SK-N-SH (cell line): ENCODE data around the gene GNG10. TPM values are rescaled to one million over a fixed set of nuclear protein-coding genes. Genes with fewer than 3 reads are reported as not detected.

ENCODE experiments used
- CTCF ChIA-PET: fragments of 300-600, 350-600 bp; formaldehyde crosslinking; extraction: SDS; loops from one replicate; lab custom pipeline; 2021; lab: Yijun Ruan, JAX
- POLR2A ChIA-PET: fragments of 350-600 bp; sonication (Branson Sonifier 250); formaldehyde crosslinking; extraction: SDS; loops from one replicate; lab custom pipeline; 2020; ENCODE audit warnings: antibody characterized with exemption, inconsistent platforms; lab: Yijun Ruan, JAX
- DNase-seq: peaks from one replicate; pipeline ENCODE4 v3.0.0; 2012
- H2AFZ ChIP-seq: fragments of 200-600 bp; sonication (generic); 2 replicates; pipeline ENCODE4 v1.8.1; 2016; ENCODE audit warnings: antibody characterized with exemption, mild to moderate bottlenecking, low read depth
- H3F3A ChIP-seq: fragments of 200-600 bp; sonication (generic); replicated peaks from 2 replicates; pipeline ENCODE3; 2016; ENCODE audit warnings: antibody characterized with exemption, mild to moderate bottlenecking; ENCODE audit not compliant: insufficient read depth
- H3K27ac ChIP-seq, 2 experiments: fragments of 200-500 bp in 1 of 2; fragments of 200-600 bp in 1 of 2; sonication (Bioruptor generic) in 1 of 2; sonication (generic), shearing (Covaris generic) in 1 of 2; 2 replicates each; pipeline versions ENCODE4 v1.5.1 to v1.6.1; 2014 to 2016; ENCODE audit warnings: low read depth in 2 of 2, inconsistent platforms in 1 of 2, low read length in 1 of 2, mild to moderate bottlenecking in 1 of 2, mixed read lengths in 1 of 2
- H3K27me3 ChIP-seq: fragments of 200-600 bp; sonication (generic), shearing (Covaris generic); 2 replicates; pipeline ENCODE4 v1.6.1; 2016; ENCODE audit warnings: mixed run types; ENCODE audit not compliant: insufficient read depth
- H3K36me3 ChIP-seq, 2 experiments: fragments of 200-500 bp in 1 of 2; fragments of 200-600 bp in 1 of 2; sonication (Bioruptor generic) in 1 of 2; sonication (generic) in 1 of 2; replicated peaks in 1 of 2; 2 replicates each; pipeline versions ENCODE3 to v1.5.1; 2014 to 2016; ENCODE audit warnings: low read length in 1 of 2, mild to moderate bottlenecking in 1 of 2; ENCODE audit not compliant: insufficient read depth in 2 of 2, control insufficient read depth in 1 of 2
- H3K4me1 ChIP-seq, 2 experiments: fragments of 200-500 bp in 1 of 2; fragments of 200-600 bp in 1 of 2; sonication (Bioruptor generic) in 1 of 2; sonication (generic), shearing (Covaris generic) in 1 of 2; 2 replicates each; pipeline versions ENCODE4 v1.5.1 to v1.6.1; 2014 to 2016; ENCODE audit warnings: low read depth in 1 of 2, low read length in 1 of 2, mixed run types in 1 of 2; ENCODE audit not compliant: insufficient read depth in 2 of 2, control insufficient read depth in 1 of 2
- H3K4me2 ChIP-seq: fragments of 200-600 bp; sonication (generic), shearing (Covaris generic); 2 replicates; pipeline ENCODE4 v1.6.1; 2017; ENCODE audit warnings: mixed run types
- H3K4me3 ChIP-seq, 2 experiments: fragments of 200-500 bp in 1 of 2; fragments of 200-600 bp in 1 of 2; sonication (Bioruptor generic) in 1 of 2; sonication (generic), shearing (Covaris generic) in 1 of 2; 2 replicates each; pipeline versions ENCODE4 v1.5.1 to v1.8.1; 2014 to 2016; ENCODE audit warnings: low read depth in 2 of 2, inconsistent platforms in 1 of 2, low read length in 1 of 2, mild to moderate bottlenecking in 1 of 2, mixed read lengths in 1 of 2, moderate library complexity in 1 of 2
- H3K79me2 ChIP-seq: fragments of 200-600 bp; sonication (generic); 2 replicates; pipeline ENCODE4 v1.8.1; 2017; ENCODE audit warnings: mild to moderate bottlenecking; ENCODE audit not compliant: insufficient read depth
- H3K9ac ChIP-seq: fragments of 200-600 bp; sonication (generic); 2 replicates; pipeline ENCODE4 v1.6.1; 2017; ENCODE audit warnings: mixed run types
- H3K9me2 ChIP-seq: fragments of 200-600 bp; sonication (generic); 2 replicates; pipeline ENCODE4 v1.6.1; 2017; ENCODE audit warnings: mixed run types
- H3K9me3 ChIP-seq: fragments of 200-600 bp; sonication (generic); 2 replicates; pipeline ENCODE4 v1.6.1; 2017; ENCODE audit warnings: mixed run types, mild to moderate bottlenecking, moderate library complexity
- H4K20me1 ChIP-seq: fragments of 200-600 bp; sonication (generic); 2 replicates; pipeline ENCODE4 v1.6.1; 2017; ENCODE audit warnings: mild to moderate bottlenecking, mixed run types; ENCODE audit not compliant: insufficient read depth
- CHD2 ChIP-seq: fragments of 150-350 bp; IDR thresholded peaks from 2 replicates; pipeline ENCODE4 v1.6.1; 2018; ENCODE audit warnings: low read length; ENCODE audit not compliant: partially characterized antibody
- FOXJ3 ChIP-seq: sonication (generic); formaldehyde crosslinking; IDR thresholded peaks from 2 replicates; pipeline ENCODE4 v1.5.1; 2020; ENCODE audit warnings: mild to moderate bottlenecking, missing genetic modification reagents
- IRF3 ChIP-seq: fragments of 150-350 bp; IDR thresholded peaks from 2 replicates; pipeline ENCODE4 v1.6.1; 2016; ENCODE audit warnings: mild to moderate bottlenecking, low read depth, low read length
- JUND ChIP-seq: IDR thresholded peaks from 2 replicates; pipeline ENCODE4 v1.4.0; 2012
- MAX ChIP-seq: IDR thresholded peaks from 2 replicates; pipeline ENCODE4 v1.4.0; 2012; ENCODE audit warnings: low read depth
- MEF2A ChIP-seq: IDR thresholded peaks from 2 replicates; pipeline ENCODE4 v1.4.0; 2012; ENCODE audit warnings: low read depth, borderline replicate concordance
- MXI1 ChIP-seq: IDR thresholded peaks from 2 replicates; pipeline ENCODE4 v1.6.1; 2012; ENCODE audit warnings: mild to moderate bottlenecking, low read depth, low read length, improper control_type of control experiment
- NFIC ChIP-seq: IDR thresholded peaks from 2 replicates; pipeline ENCODE4 v1.4.0; 2012; ENCODE audit warnings: borderline replicate concordance
- RAD21 ChIP-seq: IDR thresholded peaks from 2 replicates; pipeline ENCODE4 v1.6.1; 2012; ENCODE audit warnings: mild to moderate bottlenecking, low read length
- RCOR1 ChIP-seq: fragments of 150-350 bp; IDR thresholded peaks from 2 replicates; pipeline ENCODE4 v1.6.1; 2017; ENCODE audit warnings: antibody characterized with exemption, low read length
- REST ChIP-seq: IDR thresholded peaks from 2 replicates; pipeline ENCODE4 v1.6.1; 2012; ENCODE audit warnings: mild to moderate bottlenecking, low read depth, low read length, moderate library complexity
- RFX5 ChIP-seq: IDR thresholded peaks from 2 replicates; pipeline ENCODE4 v1.6.1; 2012; ENCODE audit warnings: mild to moderate bottlenecking, improper control_type of control experiment, low read length
- RXRA ChIP-seq: IDR thresholded peaks from 2 replicates; pipeline ENCODE4 v1.4.0; 2012; ENCODE audit warnings: low read depth, mild to moderate bottlenecking, borderline replicate concordance
- SMC3 ChIP-seq: IDR thresholded peaks from 2 replicates; pipeline ENCODE4 v1.6.1; 2012; ENCODE audit warnings: low read depth, low read length, improper control_type of control experiment
- TAF1 ChIP-seq: IDR thresholded peaks from 2 replicates; pipeline ENCODE4 v1.6.1; 2012; ENCODE audit warnings: low read depth, mild to moderate bottlenecking, low read length, moderate library complexity, borderline replicate concordance
- TCF12 ChIP-seq: IDR thresholded peaks from 2 replicates; pipeline ENCODE4 v1.4.0; 2012
- TEAD4 ChIP-seq: IDR thresholded peaks from 2 replicates; pipeline ENCODE4 v1.4.0; 2012; ENCODE audit warnings: mild to moderate bottlenecking, borderline replicate concordance; ENCODE audit not compliant: insufficient read depth
- WGBS: methylation state at CpG from one replicate; pipeline ENCODE4 v1.1.6; 2017; ENCODE audit warnings: low lambda C conversion rate; 5-methylcytosine and 5-hydroxymethylcytosine counted together
- polyA plus RNA-seq, 3 experiments: library from polyadenylated mRNA; depleted of rRNA; stranded (reverse); fragments of >200 nt; gene quantifications; 2 replicates each; pipeline ENCODE4 v1.2.3, GENCODE V29; 2012

The GNG10 gene
- polyA plus RNA-seq, 1 of the 3 experiments (the other 2 are of a cell fraction), result 57.7 TPM

GRCh38 chr9:111627260-111627963 is 34.0 kb upstream of the GNG10 start:
- Histone ChIP-seq H3K27ac (no peak overlapping the region), H3K9ac (no peak overlapping the region), H3F3A (peaks cover 5% of the 10 kb centered on the region), H3K4me1 (peaks cover 0 to 3% of the 10 kb centered on the region in 2 experiments; a peak in 2 of 4 replicates), H3K27me3 (no peaks in the 10 kb centered on the region), H3K4me2 (no peak overlapping the region), H4K20me1 (no peaks in the 10 kb centered on the region), H3K9me3 (no peaks in the 10 kb centered on the region), H3K4me3 (no peak overlapping the region), H3K9me2 (no peaks in the 10 kb centered on the region), H2AFZ (no peak overlapping the region), H3K79me2 (peaks cover 12% of the 10 kb centered on the region), H3K36me3 (no peaks in the 10 kb centered on the region)
- TF ChIP-seq MAX (no peak), RAD21 (peak; percentile 9; the same call in 1 of the 2 replicates)
- no peak for DNase-seq
- ChIA-PET POLR2A (no interaction called here), CTCF (interaction anchor here (1.3 to 2.2 kb wide), 2 partner anchors 29 to 990 kb away, joined by 3 to 10 read pairs; no protein-coding TSS in a partner anchor)
- WGBS, result 61% methylated on average over 7 of the region's 7 CpGs

- Histone ChIP-seq H4K20me1 (peaks cover 7% of the 10 kb centered on the region), H2AFZ (no peak overlapping the region), H3K27ac (no peak overlapping the region), H3K9me3 (no peaks in the 10 kb centered on the region), H3K79me2 (peaks cover 22% of the 10 kb centered on the region), H3F3A (peaks cover 5% of the 10 kb centered on the region), H3K4me1 (peaks cover 8 to 13% of the 10 kb centered on the region in 2 experiments; a peak in 3 of 4 replicates), H3K9me2 (no peaks in the 10 kb centered on the region), H3K4me2 (no peak overlapping the region), H3K4me3 (no peak overlapping the region), H3K9ac (no peak overlapping the region), H3K27me3 (no peaks in the 10 kb centered on the region), H3K36me3 (no peaks in the 10 kb centered on the region)
- TF ChIP-seq RFX5 (no peak), TCF12 (no peak), SMC3 (no peak), IRF3 (no peak), REST (no peak), TAF1 (no peak), TEAD4 (no peak), CHD2 (no peak), RCOR1 (no peak), NFIC (no peak), MXI1 (no peak), RXRA (no peak), MEF2A (no peak), JUND (no peak), FOXJ3 (CRISPR knock-in tag) (no peak)
- WGBS, result 92% methylated on average over 7 of the region's 7 CpGs
- CTCF ChIA-PET, result interaction anchor here (1.3 kb wide), 1 partner anchor 991 kb away, joined by 3 read pairs; no protein-coding TSS in a partner anchor
- POLR2A ChIA-PET, result no interaction called here
- DNase-seq, result no peak
Measured at GRCh38 chr9:111628411-111628810, 33.0 kb upstream of the GNG10 start.
